ACC112 (cell line): ENCODE results near the gene TNRC6B.

Experiments
- H2AFZ ChIP-seq: fragments of 200-600 bp; sonication (generic); one replicate; pipeline ENCODE4 v1.6.0; 2017; ENCODE audit warnings: antibody characterized with exemption, low read length; ENCODE audit not compliant: unreplicated experiment
- H3K27ac ChIP-seq: fragments of 200-600 bp; sonication (generic); 2 replicates; pipeline ENCODE4 v1.5.1; 2014; ENCODE audit warnings: low read depth, mild to moderate bottlenecking, antibody characterized with exemption, low read length, moderate library complexity
- H3K27me3 ChIP-seq: fragments of 200-600 bp; sonication (generic); 2 replicates; pipeline ENCODE4 v1.6.1; 2014; ENCODE audit warnings: mild to moderate bottlenecking, antibody characterized with exemption, low read length, moderate library complexity, mixed read lengths; ENCODE audit not compliant: insufficient read depth
- H3K36me3 ChIP-seq: fragments of 200-600 bp; sonication (generic); 2 replicates; pipeline ENCODE4 v1.6.1; 2016; ENCODE audit warnings: mild to moderate bottlenecking, antibody characterized with exemption, low read length, moderate library complexity, mixed read lengths; ENCODE audit not compliant: insufficient read depth
- H3K4me1 ChIP-seq: fragments of 200-600 bp; sonication (generic); one replicate; pipeline ENCODE4 v1.6.1; 2016; ENCODE audit warnings: low read length, mixed read lengths; ENCODE audit not compliant: insufficient read depth, unreplicated experiment, control insufficient read depth
- H3K4me3 ChIP-seq: fragments of 200-600 bp; sonication (generic); 2 replicates; pipeline ENCODE4 v1.5.1; 2014; ENCODE audit warnings: mild to moderate bottlenecking, low read depth, low read length
- H3K79me2 ChIP-seq: fragments of 200-600 bp; sonication (generic); one replicate; pipeline ENCODE4 v1.6.0; 2016; ENCODE audit warnings: low read length; ENCODE audit not compliant: control insufficient read depth, unreplicated experiment, insufficient read depth

TNRC6B gene

DNA sequence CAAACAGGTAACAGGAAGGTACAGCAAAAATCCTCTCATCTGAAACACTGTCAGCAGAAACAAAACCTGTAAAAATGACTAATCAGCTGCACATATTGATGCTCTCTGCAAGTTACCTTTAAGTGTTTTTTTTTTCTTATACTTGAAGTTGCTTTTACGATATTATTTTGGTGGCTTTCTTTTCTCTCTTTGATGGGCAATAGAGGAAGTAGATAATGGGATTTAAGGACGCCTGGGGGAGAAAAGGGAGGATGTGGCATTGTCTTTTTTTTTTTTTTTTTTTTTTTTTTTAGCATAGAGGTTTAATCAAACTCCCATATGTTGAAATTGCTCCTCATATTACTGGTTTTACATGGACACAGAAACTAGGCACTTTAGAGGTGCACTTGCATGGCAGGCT lies 157.2 kb downstream of the TNRC6B start:
- Histone ChIP-seq H3K27ac (no peak overlapping the region), H3K4me1 (no peaks in the 10 kb centered on the region), H3K4me3 (no peak overlapping the region)

DNA sequence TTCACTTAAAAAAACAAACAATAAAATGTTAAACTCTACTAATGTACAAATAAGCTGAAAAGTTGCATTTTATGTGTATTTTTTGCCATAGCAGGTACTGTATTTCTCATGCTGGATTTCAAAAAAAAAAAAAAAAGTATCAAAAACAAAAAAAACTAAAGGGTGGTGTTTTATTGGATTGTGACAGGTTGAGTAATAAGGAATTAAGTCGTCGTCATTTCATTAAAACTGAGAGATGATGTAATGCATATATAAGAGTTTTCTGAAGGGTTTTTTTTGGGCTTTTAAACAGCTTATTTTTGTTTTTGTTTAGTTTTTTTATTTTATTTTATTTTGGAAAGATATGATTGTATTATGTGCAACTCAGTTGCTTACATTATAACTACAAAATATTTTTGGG lies 157.6 kb downstream of the TNRC6B start:
- Histone ChIP-seq H3K27me3 (no peaks in the 10 kb centered on the region), H3K36me3 (no peaks in the 10 kb centered on the region), H3K27ac (no peak overlapping the region), H3K79me2 (no peaks in the 10 kb centered on the region), H3K4me1 (no peaks in the 10 kb centered on the region), H2AFZ (no peak overlapping the region), H3K4me3 (no peak overlapping the region)

More for the DNA sequence above, 157.2 kb downstream of the TNRC6B start:
- Histone ChIP-seq H3K79me2 (no peaks in the 10 kb centered on the region), H3K36me3 (no peaks in the 10 kb centered on the region), H2AFZ (no peak overlapping the region), H3K27me3 (no peaks in the 10 kb centered on the region)

DNA sequence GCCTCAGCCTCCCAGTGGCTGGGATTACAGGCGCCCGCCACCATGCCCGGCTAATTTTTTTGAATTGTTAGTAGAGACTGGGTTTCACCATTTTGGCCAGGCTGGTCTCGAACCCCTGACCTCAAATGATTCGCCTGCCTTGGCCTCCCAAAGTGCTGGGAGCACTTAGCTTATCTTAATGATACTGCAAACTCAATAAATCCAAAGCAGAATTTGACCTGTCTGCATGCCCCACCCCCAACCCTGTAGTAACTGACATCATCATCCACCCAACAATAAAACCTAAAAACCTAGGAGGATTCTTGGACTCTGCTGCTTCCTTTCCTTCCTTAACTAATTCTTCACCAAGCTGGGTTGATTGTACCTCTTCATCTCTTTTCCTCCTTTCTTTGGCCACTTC lies 162.3 kb downstream of the TNRC6B start:
- H3K27ac ChIP-seq: no peak overlapping the region
- no peaks in the 10 kb centered on the region for H3K79me2 ChIP-seq
- no peaks in the 10 kb centered on the region for H3K27me3 ChIP-seq
- no peak overlapping the region for H3K4me3 ChIP-seq
- no peaks in the 10 kb centered on the region for H3K36me3 ChIP-seq
- H3K4me1 ChIP-seq: no peaks in the 10 kb centered on the region
- no peak overlapping the region for H2AFZ ChIP-seq

DNA sequence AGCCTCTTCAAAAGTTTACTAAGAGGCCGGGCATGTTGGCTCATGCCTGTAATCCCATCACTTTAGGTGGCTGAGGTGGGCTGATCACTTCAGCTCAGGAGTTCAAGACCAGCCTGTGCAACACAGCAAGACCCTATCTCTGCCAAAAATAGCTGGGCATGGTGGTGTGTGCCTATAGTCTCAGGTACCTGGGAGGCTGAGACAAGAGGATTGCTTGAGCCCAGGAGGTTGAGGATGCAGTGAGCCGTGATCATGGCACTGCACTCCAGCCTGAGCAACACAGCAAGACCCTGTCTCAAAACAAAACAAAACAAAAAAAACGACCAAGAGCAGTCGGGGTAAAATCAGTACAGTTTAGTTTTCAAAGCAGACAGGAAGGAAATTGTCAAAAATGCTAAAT lies 163.9 kb downstream of the TNRC6B start:
- H3K4me1 ChIP-seq: no peaks in the 10 kb centered on the region
- H3K79me2 ChIP-seq: peaks cover 2% of the 10 kb centered on the region
- no peaks in the 10 kb centered on the region for H3K36me3 ChIP-seq

DNA sequence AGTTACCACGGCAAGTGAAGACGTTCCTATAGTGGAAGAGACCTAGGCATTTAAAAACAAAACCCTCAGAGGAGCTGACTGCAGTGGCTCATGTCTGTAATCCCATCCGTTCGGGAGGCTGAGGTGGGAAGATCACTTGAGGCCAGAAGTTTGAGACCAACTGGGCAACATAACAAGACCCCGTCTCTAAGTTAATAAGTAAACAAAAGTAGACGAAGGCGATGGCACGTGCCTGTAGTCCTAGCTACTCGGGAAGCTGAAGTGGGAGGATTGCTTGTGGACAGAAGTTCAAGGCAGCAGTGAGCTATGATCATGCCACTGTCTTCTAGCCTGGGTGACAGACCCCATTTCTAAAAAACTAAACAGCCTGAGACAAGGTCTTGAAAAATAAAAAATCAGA lies 164.8 kb downstream of the TNRC6B start:
- H3K79me2 ChIP-seq: peaks cover 11% of the 10 kb centered on the region
- H3K4me1 ChIP-seq: no peaks in the 10 kb centered on the region
- H3K27ac ChIP-seq: no peak overlapping the region
- no peak overlapping the region for H3K4me3 ChIP-seq
- H3K27me3 ChIP-seq: no peaks in the 10 kb centered on the region
- no peaks in the 10 kb centered on the region for H3K36me3 ChIP-seq
- no peak overlapping the region for H2AFZ ChIP-seq

More for the DNA sequence above, 163.9 kb downstream of the TNRC6B start:
- Histone ChIP-seq H3K4me3 (no peak overlapping the region), H3K27me3 (no peaks in the 10 kb centered on the region), H2AFZ (no peak overlapping the region), H3K27ac (no peak overlapping the region)

DNA sequence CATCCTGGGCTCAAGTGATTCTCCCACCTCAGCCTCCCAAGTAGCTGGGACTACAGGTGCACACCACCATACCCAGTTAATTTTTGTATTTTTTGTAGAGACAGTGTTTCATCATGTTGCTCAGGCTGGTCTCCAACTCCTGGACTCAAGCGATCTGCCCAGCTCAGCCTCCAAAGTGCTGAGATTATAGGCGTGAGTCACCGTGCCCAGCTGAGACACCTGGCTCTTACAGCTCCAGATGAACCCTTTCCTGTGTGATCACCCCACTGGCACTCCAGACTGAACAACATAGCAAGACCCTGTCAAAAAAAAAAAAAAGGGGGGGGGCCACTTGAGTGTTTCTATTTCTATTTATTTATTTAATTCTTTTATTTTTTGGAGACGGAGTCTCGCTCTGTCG lies 167.5 kb downstream of the TNRC6B start:
- Histone ChIP-seq H2AFZ (no peak overlapping the region), H3K4me3 (peak overlapping the region; percentile 99), H3K27ac (no peak overlapping the region)

DNA sequence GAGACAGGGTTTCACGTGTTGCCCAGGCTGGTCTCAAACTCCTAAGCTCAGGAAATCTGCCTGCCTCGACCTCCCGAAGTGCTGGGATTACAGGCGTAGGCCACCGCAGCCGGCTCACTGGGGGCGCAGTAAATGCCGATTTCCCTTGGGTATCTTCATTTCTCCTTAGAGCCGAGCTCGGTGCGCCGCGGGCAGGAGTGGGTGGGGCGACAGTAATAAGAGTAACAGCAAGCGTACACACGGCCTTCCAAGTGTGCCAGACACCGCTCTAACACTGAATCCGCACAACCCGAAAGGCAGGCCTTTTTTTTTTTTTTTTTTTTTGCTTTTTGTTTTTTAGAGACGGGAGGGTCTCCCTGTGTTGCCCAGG lies 168.1 kb downstream of the TNRC6B start:
- Histone ChIP-seq H3K4me1 (peaks cover 5% of the 10 kb centered on the region), H2AFZ (peak overlapping the region; percentile 87), H3K36me3 (no peaks in the 10 kb centered on the region)

More for the DNA sequence above, 167.5 kb downstream of the TNRC6B start:
- Histone ChIP-seq H3K27me3 (no peaks in the 10 kb centered on the region), H3K79me2 (peaks cover 30% of the 10 kb centered on the region), H3K36me3 (no peaks in the 10 kb centered on the region), H3K4me1 (peaks cover 5% of the 10 kb centered on the region)

DNA sequence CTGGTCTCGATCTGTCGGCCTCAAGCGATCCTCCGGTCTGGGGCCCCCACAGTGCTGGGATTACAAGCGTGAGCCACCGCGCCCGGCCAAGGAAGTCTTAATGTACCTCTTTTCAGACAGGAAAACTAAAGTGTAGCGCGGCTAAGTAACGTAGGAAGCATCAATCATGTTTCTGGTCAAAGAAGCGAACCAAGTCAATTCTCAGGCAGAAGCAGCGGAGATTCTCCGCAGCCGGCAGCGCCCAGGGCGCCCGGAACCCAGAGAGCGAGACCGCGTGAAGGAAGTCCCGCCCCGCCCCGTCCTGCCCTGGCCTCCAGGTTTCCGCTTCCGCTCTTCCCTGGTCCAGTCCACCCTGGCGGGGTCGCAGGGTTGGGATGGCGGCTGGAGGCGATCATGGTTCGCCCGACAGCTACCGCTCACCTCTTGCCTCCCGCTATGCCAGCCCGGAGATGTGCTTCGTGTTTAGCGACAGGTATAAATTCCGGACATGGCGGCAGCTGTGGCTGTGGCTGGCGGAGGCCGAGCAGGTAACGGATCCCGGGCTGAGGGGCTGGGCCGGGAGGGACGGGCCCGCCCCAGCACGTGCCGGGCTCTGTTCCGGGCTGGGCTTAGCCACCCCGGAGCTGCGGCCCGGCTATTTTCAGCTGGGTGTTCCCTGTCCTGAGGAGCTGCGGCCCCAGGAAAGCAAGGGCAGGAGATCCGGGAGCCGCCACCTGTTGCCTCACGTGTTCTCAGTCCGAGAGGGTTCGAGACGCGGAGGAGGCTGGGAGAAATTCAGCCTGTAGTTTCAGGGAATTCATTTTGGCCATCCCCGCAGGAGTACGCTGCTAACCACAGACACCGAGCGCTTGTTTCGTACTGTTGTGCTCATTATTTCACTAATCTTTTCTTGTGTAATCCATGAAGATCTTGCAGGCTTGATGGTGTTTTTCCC lies 168.7 kb downstream of the TNRC6B start, which contains the start of gene ADSL:
Gene ADSL, plus strand, starts transcription at position 316 of the 934 bp plus-strand sequence. Its CDS starts 59 bp downstream, at position 375.
- Histone ChIP-seq H2AFZ (peak within 1 kb of the TSS; percentile 99), H3K4me1 (peaks cover 5% of the 10 kb centered on the region), H3K27ac (peak within 1 kb of the TSS; percentile 75)

More for the DNA sequence above, 168.1 kb downstream of the TNRC6B start:
- Histone ChIP-seq H3K27ac (peak overlapping the region; percentile 75), H3K79me2 (peaks cover 30% of the 10 kb centered on the region), H3K27me3 (no peaks in the 10 kb centered on the region), H3K4me3 (peak overlapping the region; percentile 99)

DNA sequence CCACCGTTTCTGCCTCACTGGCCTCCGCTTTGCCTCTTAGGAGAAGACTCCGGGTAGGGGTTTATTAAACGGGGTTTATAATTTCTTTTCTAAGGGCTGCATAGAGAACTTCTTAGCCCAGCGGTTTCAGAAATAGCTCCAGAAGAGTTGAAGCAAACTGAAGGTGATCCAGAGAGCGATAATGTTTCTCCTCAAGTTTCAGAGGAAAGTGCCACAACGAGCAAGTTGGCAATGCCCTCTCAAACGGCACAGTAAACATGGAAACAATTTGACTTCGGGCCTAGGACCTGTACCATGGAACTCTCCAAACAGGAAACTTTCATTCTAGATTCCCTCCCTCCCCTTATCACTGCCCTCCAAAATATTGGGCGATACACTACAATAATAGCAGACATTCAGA lies 169.6 kb downstream of the TNRC6B start:
- H3K79me2 ChIP-seq: peaks cover 30% of the 10 kb centered on the region

More for the DNA sequence above, 168.7 kb downstream of the TNRC6B start, which contains the start of gene ADSL:
- H3K4me3 ChIP-seq: peak within 1 kb of the TSS; percentile 99
- peaks cover 30% of the 10 kb centered on the region for H3K79me2 ChIP-seq
- H3K36me3 ChIP-seq: no peaks in the 10 kb centered on the region
- no peaks in the 10 kb centered on the region for H3K27me3 ChIP-seq

DNA sequence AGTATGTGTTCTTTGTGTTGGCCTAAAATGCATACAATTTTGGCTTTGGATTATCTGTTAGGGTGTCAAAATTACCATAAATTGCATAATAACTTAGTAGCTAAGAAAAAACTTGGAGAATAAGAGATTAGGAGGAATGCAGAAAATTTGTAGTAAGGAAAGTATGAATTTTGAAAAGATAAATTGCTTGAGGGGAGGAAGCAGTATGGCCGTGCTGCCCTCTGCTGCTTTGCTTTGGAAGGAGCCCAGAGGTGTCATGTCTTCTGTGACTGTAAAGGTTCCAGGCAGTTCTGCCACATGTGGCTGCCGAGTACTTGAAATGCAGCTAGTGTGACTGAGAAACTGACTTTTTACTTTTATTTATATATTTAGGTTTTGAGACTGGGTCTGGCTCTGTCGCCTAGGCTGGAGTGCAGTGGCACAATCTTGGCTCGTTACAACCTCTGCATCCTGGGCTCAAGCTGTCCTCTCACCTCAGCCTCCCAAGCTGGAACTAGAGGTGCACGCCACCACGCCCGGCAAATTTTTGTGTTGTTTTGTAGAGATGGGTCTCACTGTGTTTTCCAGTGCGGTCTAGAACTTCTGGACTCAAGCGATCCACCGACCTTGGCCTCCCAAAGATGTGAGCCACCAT lies 170.4 kb downstream of the TNRC6B start:
- Histone ChIP-seq H2AFZ (no peak overlapping the region), H3K79me2 (peaks cover 30% of the 10 kb centered on the region), H3K27ac (no peak overlapping the region), H3K4me3 (peak overlapping the region; percentile 99), H3K27me3 (no peaks in the 10 kb centered on the region), H3K4me1 (peaks cover 5% of the 10 kb centered on the region), H3K36me3 (0 out of 2 replicates have a peak, but pooled peaks cover 4% of the 10 kb centered on the region)

More for the DNA sequence above, 169.6 kb downstream of the TNRC6B start:
- no peaks in the 10 kb centered on the region for H3K36me3 ChIP-seq
- peak overlapping the region; percentile 99 for H3K4me3 ChIP-seq
- H3K27me3 ChIP-seq: no peaks in the 10 kb centered on the region
- peak overlapping the region; percentile 51 for H2AFZ ChIP-seq
- no peak overlapping the region for H3K27ac ChIP-seq
- peaks cover 5% of the 10 kb centered on the region for H3K4me1 ChIP-seq
